Retinal pigment epithelial cell (primary cell): ENCODE measurements around the gene ZNF304.

Source experiments
- DNase-seq: peaks from one replicate; pipeline ENCODE4 v3.0.0-alpha.2; 2010; ENCODE audit warnings: low read depth
- H3K4me3 ChIP-seq: 2 replicates; pipeline ENCODE4 v1.5.1; 2011; ENCODE audit warnings: mild to moderate bottlenecking, low read length, control low read depth, moderate library complexity
- CTCF ChIP-seq: conservative IDR thresholded peaks from 2 replicates; pipeline ENCODE4 v1.5.1; 2011; ENCODE audit warnings: low read depth, low read length, control low read depth, inconsistent platforms

Gene ZNF304

GRCh38 chr19:57395710-57396109, 44.6 kb downstream of the ZNF304 start:
- TF ChIP-seq CTCF, result no peak
- no peak for DNase-seq
- H3K4me3 ChIP-seq, result no peak overlapping the region

- no peak for DNase-seq
- H3K4me3 ChIP-seq, result no peak overlapping the region
- TF ChIP-seq CTCF, result no peak
Observed at GRCh38 chr19:57398868-57399267, 47.8 kb downstream of the ZNF304 start.

GRCh38 chr19:57403737-57404563, 52.9 kb downstream of the ZNF304 start:
- no peak overlapping the region for H3K4me3 ChIP-seq
- TF ChIP-seq CTCF, result no peak
- no peak for DNase-seq

- TF ChIP-seq CTCF, result peak; percentile 67
Observed at GRCh38 chr19:57406516-57407123, 55.5 kb downstream of the ZNF304 start.

More at GRCh38 chr19:57406516-57407123, 55.5 kb downstream of the ZNF304 start:
- no peak overlapping the region for H3K4me3 ChIP-seq
- no peak for DNase-seq
